Muscle layer of colon (tissue), 2 donors: ENCODE measurements around the gene PHYHIPL.

ENCODE experiments used
- H3K27ac ChIP-seq: one replicate; pipeline ENCODE4 v1.7.0; 2013; ENCODE audit warnings: low read depth, mild to moderate bottlenecking, low read length, moderate library complexity
- H3K27me3 ChIP-seq, 2 donors: one replicate each; pipeline ENCODE4 v1.7.0; 2013; ENCODE audit warnings: low read length in 2 of 2, mild to moderate bottlenecking in 2 of 2; ENCODE audit not compliant: insufficient read depth in 2 of 2, control insufficient read depth in 1 of 2
- H3K36me3 ChIP-seq: one replicate; pipeline ENCODE4 v1.7.0; 2013; ENCODE audit warnings: mild to moderate bottlenecking, low read length; ENCODE audit not compliant: insufficient read depth
- H3K4me1 ChIP-seq: one replicate; pipeline ENCODE4 v1.7.0; 2013; ENCODE audit warnings: mild to moderate bottlenecking, low read length; ENCODE audit not compliant: insufficient read depth
- H3K4me3 ChIP-seq, 2 donors: one replicate each; pipeline ENCODE4 v1.7.0; 2013; ENCODE audit warnings: low read length in 2 of 2, low read depth in 1 of 2, mild to moderate bottlenecking in 1 of 2, moderate library complexity in 1 of 2
- H3K9ac ChIP-seq: one replicate; pipeline ENCODE4 v1.7.0; 2013; ENCODE audit warnings: low read length
- H3K9me3 ChIP-seq: one replicate; pipeline ENCODE4 v1.7.0; 2013; ENCODE audit warnings: mild to moderate bottlenecking, low read length
- donor health status: abdominal sarcoma.
- donor health status: Adenocarcinoma of cecum.

Gene PHYHIPL

GRCh38 chr10:59279991-59280505 is 103.6 kb downstream of the PHYHIPL start:
- no peak overlapping the region for H3K4me3 ChIP-seq
- no peaks in the 10 kb centered on the region for H3K36me3 ChIP-seq
- H3K4me1 ChIP-seq = peaks cover 7% of the 10 kb centered on the region
- no peak overlapping the region for H3K9ac ChIP-seq
- no peak overlapping the region for H3K27ac ChIP-seq
- H3K9me3 ChIP-seq = no peaks in the 10 kb centered on the region
- H3K27me3 ChIP-seq = no peaks in the 10 kb centered on the region

- H3K9me3 ChIP-seq = no peaks in the 10 kb centered on the region
- H3K9ac ChIP-seq = no peak overlapping the region
- H3K4me3 ChIP-seq = no peak overlapping the region
- peaks cover 15% of the 10 kb centered on the region for H3K4me1 ChIP-seq
- H3K27ac ChIP-seq = no peak overlapping the region
- H3K36me3 ChIP-seq = no peaks in the 10 kb centered on the region
- no peaks in the 10 kb centered on the region for H3K27me3 ChIP-seq
These were observed 105.4 kb downstream of the PHYHIPL start for GRCh38 chr10:59281861-59282260.

DNA sequence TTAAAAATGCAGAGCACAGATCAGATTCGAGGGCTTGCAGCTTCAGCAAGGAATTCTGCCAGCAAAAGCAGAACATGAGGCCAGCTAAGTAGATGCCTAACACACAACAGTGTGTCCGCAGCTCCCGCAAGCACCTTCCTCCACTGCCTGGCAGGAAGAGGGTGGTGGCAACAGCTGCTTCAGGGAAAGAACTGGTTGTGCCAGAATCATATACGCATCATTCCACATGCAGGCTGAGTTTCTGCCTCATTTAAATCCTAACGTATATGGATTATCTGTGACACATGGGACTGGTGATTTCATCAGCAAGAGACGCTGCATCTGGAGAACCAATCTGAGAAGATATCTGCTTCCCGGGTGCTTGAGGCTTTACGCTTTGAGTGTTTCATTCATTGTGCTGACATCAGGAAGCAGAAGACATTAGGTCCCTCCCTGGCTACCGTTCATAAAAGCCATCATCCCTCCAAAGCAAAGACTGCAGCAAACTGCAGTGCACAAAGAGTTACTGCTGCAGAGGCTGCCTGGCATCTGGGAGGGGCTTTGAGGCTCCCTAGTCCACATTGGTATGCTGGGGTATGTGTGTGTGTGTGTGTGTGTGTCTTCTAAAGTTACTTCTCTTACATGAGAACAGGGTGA is 107.1 kb downstream of the PHYHIPL start:
- no peak overlapping the region for H3K9ac ChIP-seq
- H3K4me3 ChIP-seq = no peak overlapping the region
- H3K36me3 ChIP-seq = no peaks in the 10 kb centered on the region
- peaks cover 19% of the 10 kb centered on the region for H3K4me1 ChIP-seq
- H3K9me3 ChIP-seq = no peaks in the 10 kb centered on the region
- H3K27ac ChIP-seq = no peak overlapping the region
- H3K27me3 ChIP-seq = no peaks in the 10 kb centered on the region

- Histone ChIP-seq H3K4me3 (no peak overlapping the region), H3K36me3 (no peaks in the 10 kb centered on the region), H3K9ac (no peak overlapping the region), H3K27me3 (no peaks in the 10 kb centered on the region), H3K4me1 (peaks cover 19% of the 10 kb centered on the region), H3K9me3 (no peaks in the 10 kb centered on the region), H3K27ac (no peak overlapping the region)
These were observed 107.9 kb downstream of the PHYHIPL start for GRCh38 chr10:59284118-59284975.

GRCh38 chr10:59285073-59285472 is 108.6 kb downstream of the PHYHIPL start:
- Histone ChIP-seq H3K4me1 (peaks cover 19% of the 10 kb centered on the region), H3K27ac (no peak overlapping the region), H3K27me3 (no peaks in the 10 kb centered on the region), H3K9ac (no peak overlapping the region), H3K4me3 (no peak overlapping the region), H3K9me3 (no peaks in the 10 kb centered on the region), H3K36me3 (no peaks in the 10 kb centered on the region)

DNA sequence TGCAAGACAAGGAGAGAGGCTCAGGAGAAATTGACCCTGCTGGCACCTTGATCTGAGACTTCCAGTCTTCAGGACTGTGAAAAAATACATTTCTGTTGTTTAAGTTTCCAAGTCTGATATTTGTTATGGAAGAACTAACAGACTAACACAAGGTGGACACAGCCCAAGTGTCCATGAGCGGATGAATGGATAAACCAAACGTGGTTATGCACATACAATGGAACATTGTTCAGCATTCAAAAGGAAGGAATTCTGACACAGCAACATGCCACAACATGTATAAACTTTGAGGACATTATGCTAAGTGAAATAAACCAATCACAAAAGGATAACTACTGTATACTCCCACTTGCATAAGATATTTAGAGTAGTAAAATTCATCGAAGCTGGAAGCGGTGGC is 109.4 kb downstream of the PHYHIPL start:
- no peak overlapping the region for H3K9ac ChIP-seq
- no peaks in the 10 kb centered on the region for H3K9me3 ChIP-seq
- no peaks in the 10 kb centered on the region for H3K36me3 ChIP-seq
- H3K4me3 ChIP-seq = no peak overlapping the region
- no peak overlapping the region for H3K27ac ChIP-seq
- H3K27me3 ChIP-seq = no peaks in the 10 kb centered on the region
- peaks cover 19% of the 10 kb centered on the region for H3K4me1 ChIP-seq

DNA sequence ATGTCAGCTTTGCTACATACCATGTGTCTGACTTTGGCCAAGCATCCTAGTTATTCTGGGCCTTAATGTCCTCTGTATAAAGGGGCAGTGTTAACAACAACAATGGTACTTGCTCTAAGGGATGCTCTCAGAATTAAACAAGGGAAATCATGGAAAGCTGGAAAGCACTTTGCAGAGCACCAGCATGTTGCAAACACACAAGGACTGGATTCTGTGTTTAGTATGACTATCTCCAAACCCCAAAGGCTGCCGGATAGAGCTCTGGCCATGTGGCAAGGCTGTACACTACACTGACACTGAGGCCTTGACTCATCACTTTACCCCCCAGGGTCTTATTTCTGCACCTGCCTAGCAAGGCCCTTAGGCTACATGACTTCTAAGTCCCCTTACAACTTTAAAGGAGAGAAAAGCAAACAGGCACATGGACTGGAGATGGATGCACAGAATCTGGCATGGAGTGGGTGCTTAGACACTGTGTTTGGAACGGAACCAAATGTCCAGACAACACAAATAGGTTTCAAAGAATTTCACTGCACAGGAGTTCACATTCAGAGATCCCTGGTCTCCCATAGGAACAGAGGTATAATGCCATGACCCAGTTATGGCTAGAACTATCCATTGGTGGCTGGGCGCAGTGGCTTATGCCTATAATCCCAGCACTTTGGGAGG is 111.3 kb downstream of the PHYHIPL start:
- H3K27me3 ChIP-seq = no peaks in the 10 kb centered on the region
- no peaks in the 10 kb centered on the region for H3K36me3 ChIP-seq
- H3K9me3 ChIP-seq = no peaks in the 10 kb centered on the region
- no peak overlapping the region for H3K27ac ChIP-seq
- H3K4me3 ChIP-seq = no peak overlapping the region
- no peak overlapping the region for H3K9ac ChIP-seq
- peaks cover 19% of the 10 kb centered on the region for H3K4me1 ChIP-seq

GRCh38 chr10:59289853-59290252 is 113.4 kb downstream of the PHYHIPL start:
- H3K36me3 ChIP-seq = no peaks in the 10 kb centered on the region
- no peak overlapping the region for H3K4me3 ChIP-seq
- H3K4me1 ChIP-seq = peaks cover 31% of the 10 kb centered on the region
- no peaks in the 10 kb centered on the region for H3K9me3 ChIP-seq
- H3K27me3 ChIP-seq = no peaks in the 10 kb centered on the region
- H3K27ac ChIP-seq = no peak overlapping the region
- H3K9ac ChIP-seq = no peak overlapping the region

- no peaks in the 10 kb centered on the region for H3K9me3 ChIP-seq
- no peaks in the 10 kb centered on the region for H3K36me3 ChIP-seq
- H3K9ac ChIP-seq = no peak overlapping the region
- H3K27ac ChIP-seq = no peak overlapping the region
- H3K4me3 ChIP-seq = no peak overlapping the region
- no peaks in the 10 kb centered on the region for H3K27me3 ChIP-seq
- H3K4me1 ChIP-seq = peaks cover 31% of the 10 kb centered on the region
These were observed 114.0 kb downstream of the PHYHIPL start for GRCh38 chr10:59290448-59290847.
